Colonic mucosa (tissue), 4 donors: ENCODE results near the gene SARDH. TPM values are rescaled to one million over a fixed set of nuclear protein-coding genes. Genes with fewer than 3 reads are reported as not detected.

Source experiments
- DNase-seq: peaks from one replicate; pipeline ENCODE4 v3.0.0-alpha.2; 2020
- H3K27ac ChIP-seq: fragments of 200-600 bp; one replicate; pipeline ENCODE4 v1.8.0; 2021
- H3K27me3 ChIP-seq: fragments of 200-600 bp; one replicate; pipeline ENCODE4 v1.8.0; 2021
- H3K36me3 ChIP-seq: fragments of 200-600 bp; one replicate; pipeline ENCODE4 v1.8.0; 2021
- H3K4me1 ChIP-seq: fragments of 200-600 bp; one replicate; pipeline ENCODE4 v1.8.0; 2021; ENCODE audit warnings: mild to moderate bottlenecking
- H3K4me3 ChIP-seq: fragments of 200-600 bp; one replicate; pipeline ENCODE4 v1.8.0; 2021
- H3K9ac ChIP-seq, 2 donors: one replicate each; pipeline ENCODE4 v1.7.0; 2013; ENCODE audit warnings: control low read depth in 2 of 2, low read depth in 2 of 2, low read length in 2 of 2
- H3K9me3 ChIP-seq: fragments of 200-600 bp; one replicate; pipeline ENCODE4 v1.8.0; 2021
- intact Hi-C: fragments of 100-400 bp; cut with DNase I; formaldehyde crosslinking; loops from one replicate; pipeline ENCODE4 v1.14.1; 2022
- total RNA-seq, 2 donors: library from RNA; stranded (reverse); fragmentation: NEBNext Ultra II Directional in 1 of 2; extraction: Animal tissue kit (Norgen Biotek cat#: 25700) in 1 of 2; gene quantifications; one replicate each; pipeline ENCODE4 v1.2.1, GENCODE V29; 2021
- TF ChIP-seq, protein P1 (sequence below): fragments of 200-600 bp; IDR thresholded peaks from one replicate; pipeline ENCODE4 v1.8.0; 2022; ENCODE audit warnings: antibody characterized with exemption, mild to moderate bottlenecking
- donor health status: healthy.
- donor health status: DM: no; HTN: no; CAD: no.
- donor health status: DM: no; HTN: no; CAD: no.

Gene SARDH
- total RNA-seq, 2 donors from 2014 or later, result 0.66 to 1.3 TPM

GRCh38 chr9:133685653-133686609 is 52.2 kb downstream of the SARDH start:
- no peak overlapping the region for H3K4me3 ChIP-seq
- H3K9me3 ChIP-seq, result no peaks in the 10 kb centered on the region
- H3K27ac ChIP-seq, result no peak overlapping the region
- H3K9ac ChIP-seq, result no peak overlapping the region
- TF ChIP-seq, protein P1, sequence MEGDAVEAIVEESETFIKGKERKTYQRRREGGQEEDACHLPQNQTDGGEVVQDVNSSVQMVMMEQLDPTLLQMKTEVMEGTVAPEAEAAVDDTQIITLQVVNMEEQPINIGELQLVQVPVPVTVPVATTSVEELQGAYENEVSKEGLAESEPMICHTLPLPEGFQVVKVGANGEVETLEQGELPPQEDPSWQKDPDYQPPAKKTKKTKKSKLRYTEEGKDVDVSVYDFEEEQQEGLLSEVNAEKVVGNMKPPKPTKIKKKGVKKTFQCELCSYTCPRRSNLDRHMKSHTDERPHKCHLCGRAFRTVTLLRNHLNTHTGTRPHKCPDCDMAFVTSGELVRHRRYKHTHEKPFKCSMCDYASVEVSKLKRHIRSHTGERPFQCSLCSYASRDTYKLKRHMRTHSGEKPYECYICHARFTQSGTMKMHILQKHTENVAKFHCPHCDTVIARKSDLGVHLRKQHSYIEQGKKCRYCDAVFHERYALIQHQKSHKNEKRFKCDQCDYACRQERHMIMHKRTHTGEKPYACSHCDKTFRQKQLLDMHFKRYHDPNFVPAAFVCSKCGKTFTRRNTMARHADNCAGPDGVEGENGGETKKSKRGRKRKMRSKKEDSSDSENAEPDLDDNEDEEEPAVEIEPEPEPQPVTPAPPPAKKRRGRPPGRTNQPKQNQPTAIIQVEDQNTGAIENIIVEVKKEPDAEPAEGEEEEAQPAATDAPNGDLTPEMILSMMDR, result no peak
- H3K27me3 ChIP-seq, result no peaks in the 10 kb centered on the region
- intact Hi-C loops, result no loop called here
- no peaks in the 10 kb centered on the region for H3K4me1 ChIP-seq
- no peaks in the 10 kb centered on the region for H3K36me3 ChIP-seq
- no peak for DNase-seq

DNA sequence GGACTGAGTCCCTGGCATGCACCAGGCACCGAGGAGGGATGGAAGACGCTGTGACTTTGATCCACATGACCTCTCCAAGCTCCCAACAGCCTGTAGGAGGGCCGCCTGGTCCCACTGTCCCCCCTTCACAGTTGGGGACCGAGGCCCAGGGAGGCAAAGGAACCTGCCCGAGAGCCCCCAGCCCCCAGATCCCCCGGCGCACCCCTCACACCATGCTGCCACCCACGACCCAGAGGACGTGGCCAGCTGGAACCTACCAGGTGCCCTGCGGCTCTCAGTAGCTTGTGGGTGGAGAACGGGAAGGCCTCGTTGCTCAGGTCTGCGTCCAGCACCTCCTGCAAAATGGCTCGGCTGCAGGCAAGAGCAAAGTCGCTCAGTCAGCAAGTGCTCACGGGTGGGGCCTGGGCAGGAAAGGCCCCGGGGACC is 53.2 kb downstream of the SARDH start:
- H3K27ac ChIP-seq, result no peak overlapping the region

GRCh38 chr9:133684121-133684935 is 53.8 kb downstream of the SARDH start:
- Histone ChIP-seq H3K36me3 (no peaks in the 10 kb centered on the region), H3K4me3 (no peak overlapping the region), H3K27me3 (no peaks in the 10 kb centered on the region), H3K4me1 (no peaks in the 10 kb centered on the region), H3K9ac (no peak overlapping the region), H3K27ac (peak overlapping the region; percentile 42), H3K9me3 (no peaks in the 10 kb centered on the region)
- no peak for DNase-seq
- TF ChIP-seq, protein P1, result no peak
- intact Hi-C loops, result no loop called here

More for the DNA sequence above, 53.2 kb downstream of the SARDH start:
- DNase-seq, result no peak
- TF ChIP-seq, protein P1, result no peak
- no peak overlapping the region for H3K4me3 ChIP-seq
- H3K9me3 ChIP-seq, result no peaks in the 10 kb centered on the region
- no peak overlapping the region for H3K9ac ChIP-seq
- no peaks in the 10 kb centered on the region for H3K27me3 ChIP-seq
- no peaks in the 10 kb centered on the region for H3K4me1 ChIP-seq
- no peaks in the 10 kb centered on the region for H3K36me3 ChIP-seq
- intact Hi-C loops, result no loop called here

- H3K9ac ChIP-seq, result no peak overlapping the region
- TF ChIP-seq, protein P1, result no peak
Measured at GRCh38 chr9:133683586-133684120, 54.5 kb downstream of the SARDH start.

More at GRCh38 chr9:133683586-133684120, 54.5 kb downstream of the SARDH start:
- Histone ChIP-seq H3K36me3 (no peaks in the 10 kb centered on the region), H3K27me3 (no peaks in the 10 kb centered on the region), H3K4me1 (no peaks in the 10 kb centered on the region), H3K27ac (peak overlapping the region; percentile 42), H3K4me3 (no peak overlapping the region), H3K9me3 (no peaks in the 10 kb centered on the region)
- intact Hi-C loops, result no loop called here
- DNase-seq, result no peak
